Kidney capillary endothelial cell (primary cell): ENCODE data around the gene LAMA2.

ENCODE experiments used
- DNase-seq: peaks from one replicate; pipeline ENCODE4 v3.0.0-alpha.2; 2018; ENCODE audit warnings: low spot score

LAMA2 gene

DNA sequence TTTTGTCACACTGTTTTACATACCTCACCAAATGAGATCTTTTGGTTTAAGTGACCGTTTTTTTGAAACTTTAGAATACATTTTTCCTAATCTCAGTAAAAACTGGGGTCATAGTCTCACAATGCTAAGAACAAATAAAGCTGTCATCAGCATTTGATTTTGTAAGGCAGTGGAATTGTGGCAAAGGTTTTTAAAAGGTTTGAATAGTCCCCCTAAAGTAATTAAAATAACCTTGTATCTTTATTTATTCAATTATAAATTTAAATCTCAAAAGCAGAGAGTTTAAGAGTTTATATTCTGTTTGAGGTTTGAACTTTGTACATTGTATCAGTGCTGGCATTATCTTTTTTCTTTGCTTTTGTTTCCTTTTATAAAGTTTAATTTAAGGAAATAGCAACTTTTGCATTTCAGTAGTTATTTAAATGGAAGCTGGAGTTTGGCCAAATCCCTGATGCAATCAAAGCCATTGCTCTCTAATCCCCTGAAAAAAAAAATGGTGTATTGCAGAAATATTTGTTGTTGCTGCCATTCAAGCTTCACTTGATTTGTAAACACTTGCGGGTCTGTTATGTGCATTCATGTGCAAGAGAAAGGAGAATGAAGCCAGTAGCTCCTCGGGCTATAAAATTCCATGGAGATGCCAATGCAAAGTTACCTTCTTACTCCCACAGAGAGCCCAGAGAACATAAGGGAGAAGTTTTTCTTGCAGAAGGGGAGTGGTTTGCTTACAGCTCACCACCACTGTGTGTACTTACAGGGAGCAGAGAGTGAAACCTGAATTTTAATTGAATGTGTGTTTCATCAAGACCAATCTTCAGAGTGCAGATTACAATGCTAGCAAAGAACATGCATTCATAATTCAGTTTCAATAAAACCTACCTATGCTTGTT is 435.2 kb downstream of the LAMA2 start:
- no peak for DNase-seq

DNA sequence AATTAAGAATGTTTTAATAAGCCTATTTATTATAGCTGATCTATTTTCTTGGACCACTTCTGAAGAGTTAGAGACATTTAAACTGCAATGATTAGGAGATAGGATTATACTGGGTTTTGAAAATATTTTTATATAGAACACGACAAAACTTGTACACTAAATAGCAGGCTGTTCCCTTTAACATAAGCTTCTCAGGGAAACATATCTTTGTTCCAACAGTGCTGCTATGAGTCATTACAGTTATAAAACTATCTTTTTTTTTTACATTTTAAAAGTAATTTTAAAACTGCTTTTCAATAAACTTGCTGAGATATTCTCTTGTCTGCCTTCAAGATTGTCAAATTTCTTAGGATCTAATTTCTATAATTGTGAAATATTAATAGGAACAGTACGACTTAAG is 438.0 kb downstream of the LAMA2 start:
- DNase-seq, result no peak

DNA sequence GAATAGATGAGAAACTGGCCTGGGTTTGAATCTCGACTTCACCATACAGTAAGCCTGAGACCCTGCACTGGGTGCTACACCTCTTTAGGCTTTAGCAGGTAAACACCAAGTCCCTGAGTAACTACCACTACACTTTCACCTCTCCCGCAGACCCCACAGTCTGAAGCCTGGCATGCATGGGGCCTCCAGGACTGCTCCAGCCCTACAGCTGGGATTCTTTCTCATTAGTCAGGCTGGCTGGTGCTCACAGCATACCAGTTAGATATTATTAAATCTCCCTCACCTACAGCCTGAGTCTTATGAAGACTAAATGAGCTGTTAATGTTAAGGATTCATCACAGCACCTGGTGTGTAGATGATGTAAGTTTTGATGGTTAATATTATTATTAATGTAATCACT is 438.4 kb downstream of the LAMA2 start:
- DNase-seq, result no peak

DNA sequence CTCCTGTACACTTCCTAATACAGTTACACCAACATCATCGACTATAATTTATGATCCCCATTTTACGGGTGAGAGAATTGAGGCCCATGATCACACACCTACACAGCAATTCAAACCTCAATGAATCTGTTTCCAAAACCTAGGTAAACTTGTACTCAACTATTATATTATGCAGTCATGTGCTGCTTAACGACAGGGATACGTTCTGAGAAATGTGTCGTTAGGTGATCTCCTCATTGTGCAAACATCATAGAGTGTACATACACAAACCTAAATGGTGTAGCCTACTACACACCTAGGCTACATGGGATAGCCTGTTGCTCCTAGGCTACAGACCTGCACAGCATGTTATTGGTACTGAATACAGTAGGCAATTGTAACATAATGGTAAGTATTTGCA is 441.4 kb downstream of the LAMA2 start:
- no peak for DNase-seq

DNA sequence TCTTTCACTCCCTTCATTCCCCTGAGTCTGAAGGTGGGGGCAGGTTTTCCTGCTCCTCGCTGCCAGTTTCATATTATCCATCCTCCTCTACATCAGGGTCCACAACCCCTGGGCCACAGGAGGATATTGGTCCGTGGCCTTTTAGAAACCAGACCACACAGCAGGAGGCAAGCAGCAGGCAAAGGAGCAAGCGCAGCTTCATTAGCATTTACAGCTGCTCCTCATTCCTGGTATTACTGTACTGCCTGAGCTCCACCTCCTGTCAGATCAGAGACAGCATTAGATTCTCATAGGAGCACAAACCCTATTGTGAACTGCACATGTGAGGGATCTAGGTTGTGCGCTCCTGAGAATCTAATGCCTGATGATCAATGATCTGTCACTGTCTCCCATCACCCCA is 446.7 kb downstream of the LAMA2 start:
- DNase-seq, result no peak

DNA sequence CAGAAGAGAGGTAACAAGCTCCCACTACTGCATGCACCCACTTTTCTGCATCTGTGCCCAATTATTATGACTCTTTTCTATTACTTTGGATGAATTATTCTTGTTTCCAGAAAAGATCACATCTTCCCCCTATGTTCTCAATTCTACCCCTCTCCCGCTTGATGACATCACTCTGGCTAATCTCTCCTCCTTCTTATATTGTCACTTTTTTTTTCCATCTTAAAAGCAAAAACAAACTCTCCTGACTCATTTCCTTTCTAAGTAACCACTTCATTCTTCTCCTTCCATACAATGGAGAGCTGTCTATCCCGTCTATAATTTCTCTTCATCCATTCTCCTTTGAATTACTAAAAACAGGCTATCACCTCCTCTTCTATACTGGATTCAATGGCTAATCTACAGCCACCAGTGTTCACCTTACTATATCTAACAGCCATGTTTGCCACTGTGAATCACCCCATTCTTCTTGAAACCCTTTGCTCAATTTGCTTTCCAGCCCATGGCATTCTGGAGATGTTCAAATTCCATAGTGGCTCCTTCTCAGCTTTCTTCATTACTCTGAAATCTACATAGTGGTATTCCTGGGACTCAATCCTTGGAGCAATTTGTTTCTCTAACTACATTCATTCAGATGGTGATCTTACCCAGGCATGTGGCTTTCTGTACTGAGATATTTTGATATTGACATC is 448.7 kb downstream of the LAMA2 start:
- DNase-seq, result peak; percentile 8

DNA sequence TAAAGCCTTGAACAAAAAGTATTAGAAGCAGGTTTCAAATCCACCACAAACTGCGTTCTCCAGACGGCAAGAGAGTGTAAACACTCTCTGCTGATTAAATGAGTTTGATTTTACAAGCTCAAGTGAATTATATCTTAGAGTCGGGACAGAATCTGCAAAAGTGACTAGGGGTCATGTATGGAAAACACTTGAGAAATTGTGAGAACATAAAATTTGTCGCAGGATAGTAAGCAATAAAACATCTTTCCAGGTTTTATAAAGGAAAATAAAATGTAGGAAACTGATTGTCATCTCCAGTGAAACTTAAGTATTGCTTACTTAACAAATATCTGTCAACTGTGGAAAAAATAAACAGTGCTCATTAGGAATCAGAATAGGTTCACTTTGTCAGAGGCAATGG is 452.9 kb downstream of the LAMA2 start:
- DNase-seq, result no peak

DNA sequence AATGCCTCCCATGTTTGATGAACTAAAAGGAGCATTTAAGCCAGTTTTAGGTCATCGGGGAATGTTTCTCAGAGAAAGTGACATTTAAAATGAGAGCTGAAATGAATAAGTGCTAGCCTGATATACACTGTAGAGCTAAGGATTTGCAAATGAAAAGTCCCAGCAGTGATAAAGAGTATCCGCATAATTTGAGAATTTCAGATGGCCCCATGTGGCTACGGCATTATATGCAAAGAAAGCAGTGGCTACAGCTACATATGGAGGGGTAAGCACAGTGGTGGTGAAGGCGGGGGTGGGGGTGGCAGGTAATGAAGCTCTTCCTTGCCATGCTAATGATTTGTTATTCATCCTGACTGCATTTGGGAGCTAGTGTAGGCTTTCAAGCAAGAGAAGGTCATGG is 455.7 kb downstream of the LAMA2 start:
- no peak for DNase-seq

DNA sequence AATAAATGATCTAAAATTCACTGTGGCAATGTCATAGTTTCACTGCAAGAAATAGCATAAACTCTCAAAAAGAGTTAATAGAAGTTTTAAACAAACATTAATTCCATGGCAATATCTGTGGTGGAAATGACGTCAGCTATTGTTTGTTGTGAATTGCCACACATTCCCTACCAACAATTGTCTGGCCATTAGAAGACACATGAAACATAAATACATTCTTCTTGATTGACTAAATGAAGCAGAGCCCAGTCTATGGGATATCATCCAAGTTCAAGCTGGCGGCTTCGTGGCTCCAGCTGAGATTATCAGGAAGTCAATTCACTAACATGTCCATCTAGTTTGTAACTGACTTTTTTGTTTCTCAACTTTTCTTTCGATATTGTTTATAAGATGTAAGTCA is 458.0 kb downstream of the LAMA2 start:
- peak; percentile 22 for DNase-seq

DNA sequence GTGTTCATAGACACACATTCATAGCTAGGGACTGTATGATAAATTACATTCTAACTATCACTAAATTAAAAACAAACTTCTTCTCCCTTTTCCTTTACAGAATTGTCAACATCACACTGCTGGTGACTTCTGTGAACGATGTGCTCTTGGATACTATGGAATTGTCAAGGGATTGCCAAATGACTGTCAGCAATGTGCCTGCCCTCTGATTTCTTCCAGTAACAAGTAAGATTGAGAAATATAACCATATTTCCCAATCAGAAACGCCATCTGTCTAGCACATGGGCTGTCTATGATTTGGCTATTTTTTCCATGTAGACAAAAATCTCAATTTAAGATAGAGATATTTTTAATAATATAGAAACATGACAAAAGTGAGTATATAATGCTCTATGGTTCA is 459.3 kb downstream of the LAMA2 start:
- DNase-seq, result no peak

DNA sequence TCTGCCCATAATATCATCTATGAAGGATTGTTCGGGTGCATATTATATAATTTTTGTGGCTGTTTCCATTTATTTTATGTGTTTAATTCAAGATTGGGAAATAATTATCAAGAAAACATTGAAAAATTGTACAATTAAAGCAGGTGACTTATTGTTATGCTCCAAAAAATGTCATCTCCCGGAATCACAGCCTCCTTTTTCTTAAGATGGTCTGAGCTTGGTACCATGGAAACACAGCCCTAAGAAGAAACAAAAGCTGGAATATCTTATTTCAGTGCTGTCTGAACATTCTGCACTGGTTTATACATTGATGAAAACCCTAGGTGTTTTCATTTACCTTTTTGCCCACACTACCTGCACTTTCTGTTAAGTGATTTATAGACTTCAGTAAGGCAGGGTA is 459.9 kb downstream of the LAMA2 start:
- no peak for DNase-seq

DNA sequence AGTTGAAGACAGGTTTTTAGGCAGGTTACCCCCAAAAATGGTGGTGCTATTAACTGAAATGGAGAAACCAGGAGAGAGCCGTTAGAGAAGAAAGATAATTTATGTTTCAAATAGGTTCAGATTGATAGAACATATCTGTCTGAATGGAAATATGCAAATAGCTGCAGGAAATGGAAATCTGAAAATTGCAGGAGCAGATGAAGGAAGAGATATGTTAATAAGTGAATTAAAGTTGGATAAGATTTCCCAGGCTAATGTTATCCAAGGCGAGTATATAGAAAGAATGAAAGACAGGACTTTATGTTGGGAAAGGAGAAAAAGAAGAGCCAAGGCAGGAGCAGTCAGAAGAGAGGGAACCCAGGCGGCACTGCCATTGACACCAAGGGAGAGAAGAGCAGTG is 461.4 kb downstream of the LAMA2 start:
- no peak for DNase-seq

DNA sequence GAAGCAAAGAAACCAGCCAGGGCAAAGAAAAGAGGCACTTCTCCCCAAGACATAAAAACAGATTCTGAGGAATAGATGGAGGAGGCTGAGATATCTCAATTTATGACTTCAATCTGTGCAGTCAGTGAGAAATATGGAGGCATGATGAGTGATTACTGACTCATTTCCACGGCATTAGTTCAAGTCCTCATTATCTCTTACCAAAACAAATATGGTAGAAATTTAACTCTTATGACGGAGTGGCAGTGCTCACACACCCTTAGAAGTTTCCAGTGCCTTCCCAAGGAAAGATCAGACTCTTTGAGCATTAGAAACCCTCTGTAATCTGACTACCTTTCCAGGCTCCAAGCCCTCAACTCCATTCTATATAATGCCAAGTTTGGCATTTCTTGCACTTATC is 463.0 kb downstream of the LAMA2 start:
- no peak for DNase-seq

DNA sequence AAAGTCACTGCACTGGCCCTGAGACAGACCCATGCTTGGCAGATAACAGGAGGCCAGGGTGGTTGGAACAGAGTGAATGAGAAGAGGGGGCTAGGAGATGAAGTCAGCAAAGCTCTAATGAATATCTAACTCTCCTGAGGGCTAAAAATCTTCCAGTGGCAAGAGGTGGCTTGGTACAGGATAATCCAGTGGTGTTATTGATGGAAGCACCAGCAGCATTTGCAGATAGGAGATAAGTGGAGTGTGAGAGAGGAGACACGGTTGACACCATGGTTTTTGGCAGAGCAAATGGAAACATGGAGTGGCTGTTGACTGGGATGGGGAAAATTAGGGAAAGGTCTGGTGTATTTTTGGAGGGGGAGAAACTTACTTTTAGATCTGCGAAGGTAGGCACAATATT is 464.0 kb downstream of the LAMA2 start:
- no peak for DNase-seq

DNA sequence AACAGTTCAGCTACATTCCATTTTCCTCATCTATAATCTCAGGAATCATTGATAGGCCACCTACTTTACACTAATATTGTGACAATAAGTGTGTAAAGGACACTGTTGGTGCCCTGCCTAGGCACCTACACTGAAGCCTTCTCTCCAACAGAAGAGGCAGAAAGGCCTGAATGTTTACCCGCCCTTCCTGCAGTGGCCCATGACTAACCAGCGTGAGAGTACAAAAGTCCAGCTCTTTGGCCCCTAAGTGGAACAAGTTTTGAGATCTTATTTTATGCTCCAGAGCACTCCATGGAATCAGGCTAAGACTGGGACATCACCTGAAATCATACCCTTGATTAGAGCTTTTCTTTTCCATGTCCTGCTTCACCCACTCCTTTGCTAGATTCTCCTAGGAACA is 467.3 kb downstream of the LAMA2 start:
- DNase-seq, result no peak

DNA sequence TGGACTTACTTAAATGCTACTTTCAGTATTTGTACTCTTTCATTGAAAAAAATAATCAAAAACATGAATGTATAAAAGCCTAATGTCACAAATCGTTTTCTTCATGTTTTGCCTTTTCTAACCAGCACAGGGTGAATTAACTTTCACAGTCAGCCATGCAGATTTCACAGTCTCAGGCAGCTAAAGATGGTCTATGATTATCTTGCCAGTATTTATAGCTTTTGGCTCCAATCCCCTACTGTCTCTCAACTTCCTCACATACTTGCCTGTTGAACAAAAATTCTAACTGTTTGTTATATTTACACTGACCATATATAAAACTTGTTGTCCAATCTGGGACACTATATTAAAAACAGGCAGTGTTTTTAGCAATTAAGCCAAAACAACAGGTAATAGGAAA is 468.9 kb downstream of the LAMA2 start:
- no peak for DNase-seq

DNA sequence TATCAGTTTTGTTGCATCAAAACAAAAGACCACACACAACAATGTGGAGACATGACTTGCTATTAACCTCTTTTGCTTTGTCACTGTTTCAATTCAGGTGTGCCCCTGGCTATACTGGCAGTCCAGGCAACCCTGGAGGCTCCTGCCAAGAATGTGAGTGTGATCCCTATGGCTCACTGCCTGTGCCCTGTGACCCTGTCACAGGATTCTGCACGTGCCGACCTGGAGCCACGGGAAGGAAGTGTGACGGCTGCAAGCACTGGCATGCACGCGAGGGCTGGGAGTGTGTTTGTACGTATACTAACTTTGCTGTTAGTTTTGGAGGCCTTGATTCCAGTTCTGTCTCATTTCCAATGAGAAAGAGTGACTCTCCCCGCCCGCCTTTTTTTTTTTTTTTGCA is 470.1 kb downstream of the LAMA2 start:
- peak; percentile 68 for DNase-seq

DNA sequence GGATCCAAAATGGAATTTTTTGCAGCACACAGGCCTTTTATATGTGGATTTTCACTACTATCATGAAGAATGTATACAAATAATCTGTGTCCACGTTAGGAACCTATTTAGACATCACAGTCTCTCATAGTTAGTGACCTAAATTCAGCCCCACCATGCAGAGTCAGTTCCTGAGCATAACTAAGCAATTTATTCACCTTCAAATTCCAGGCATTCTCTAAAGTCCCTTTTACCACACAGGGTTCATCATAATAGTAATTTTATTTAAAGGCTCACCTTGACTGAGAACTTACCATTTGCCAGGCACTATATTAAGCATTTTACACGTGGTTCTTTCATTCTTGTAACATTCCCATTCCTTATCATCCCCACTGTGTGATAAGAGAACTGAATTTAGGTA is 473.2 kb downstream of the LAMA2 start:
- no peak for DNase-seq

DNA sequence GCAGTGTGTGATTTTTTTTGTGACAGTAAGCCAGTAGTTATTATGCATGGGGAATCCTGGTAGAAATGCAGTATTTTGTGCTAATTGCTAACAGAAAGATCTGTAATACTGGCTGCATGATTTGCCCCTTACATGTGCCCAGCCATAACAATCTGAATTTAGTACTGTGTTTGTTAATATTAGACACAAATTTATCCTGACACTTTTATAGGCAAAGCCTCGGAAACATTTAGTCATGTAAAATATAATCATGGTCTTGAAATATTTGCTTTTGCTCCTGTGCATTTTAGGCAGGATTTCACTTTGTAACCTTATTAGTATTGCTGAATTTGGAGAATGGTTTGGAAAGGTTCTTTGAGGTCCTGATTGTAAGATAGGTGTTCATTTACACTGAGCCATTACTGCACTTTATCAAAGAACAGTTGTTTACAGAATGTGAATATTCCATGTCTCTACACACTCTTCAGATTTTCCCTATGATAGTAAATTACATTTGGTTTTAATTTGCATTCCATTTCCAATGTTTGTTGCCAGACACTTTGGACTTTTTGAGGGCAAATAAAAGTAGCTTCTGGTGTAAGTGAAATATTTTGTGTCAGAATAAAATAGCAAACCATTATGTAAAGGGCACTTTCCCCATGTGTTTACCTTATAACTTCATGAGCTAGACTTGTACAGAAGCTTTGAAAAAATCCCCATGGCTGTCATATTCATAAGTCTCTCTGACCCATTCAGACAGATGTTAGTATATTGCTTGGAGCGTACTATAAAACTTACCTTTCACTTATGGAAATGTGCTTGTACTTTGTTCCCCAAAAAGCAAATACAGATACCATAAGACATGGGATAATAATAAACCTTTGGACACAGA is 477.1 kb downstream of the LAMA2 start:
- no peak for DNase-seq

DNA sequence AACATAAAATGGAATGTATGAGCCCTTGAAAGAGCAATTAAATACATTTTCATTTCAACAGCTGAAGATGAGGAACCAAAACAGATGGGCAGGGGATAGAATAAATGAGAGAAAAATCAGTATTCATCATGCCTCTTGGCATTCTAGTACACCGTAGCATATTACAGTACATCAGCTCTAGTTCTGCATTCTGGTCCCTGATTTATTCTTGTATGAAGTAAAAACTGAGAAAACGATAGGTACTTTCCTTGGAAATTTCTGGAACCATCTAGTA is 477.7 kb downstream of the LAMA2 start:
- DNase-seq, result no peak

DNA sequence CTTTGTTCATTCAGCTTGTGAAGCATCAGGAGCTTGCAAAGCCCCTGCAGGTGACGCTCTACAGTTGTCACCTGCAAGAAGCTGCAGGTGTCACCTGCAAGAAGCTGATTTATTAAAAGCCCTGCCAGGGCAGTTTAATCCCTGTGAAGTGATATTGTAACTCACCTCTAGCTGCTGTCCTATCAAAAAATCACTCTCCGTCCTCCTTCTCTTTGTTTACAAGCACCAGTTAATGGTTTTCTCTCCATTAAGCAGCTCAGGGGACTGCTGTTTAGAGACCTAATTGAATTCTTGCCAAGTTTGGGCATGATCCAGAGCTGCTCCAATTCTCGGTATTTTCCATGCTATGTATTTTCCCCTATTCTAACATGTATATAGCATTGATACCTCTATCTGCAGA is 481.1 kb downstream of the LAMA2 start:
- DNase-seq, result no peak

DNA sequence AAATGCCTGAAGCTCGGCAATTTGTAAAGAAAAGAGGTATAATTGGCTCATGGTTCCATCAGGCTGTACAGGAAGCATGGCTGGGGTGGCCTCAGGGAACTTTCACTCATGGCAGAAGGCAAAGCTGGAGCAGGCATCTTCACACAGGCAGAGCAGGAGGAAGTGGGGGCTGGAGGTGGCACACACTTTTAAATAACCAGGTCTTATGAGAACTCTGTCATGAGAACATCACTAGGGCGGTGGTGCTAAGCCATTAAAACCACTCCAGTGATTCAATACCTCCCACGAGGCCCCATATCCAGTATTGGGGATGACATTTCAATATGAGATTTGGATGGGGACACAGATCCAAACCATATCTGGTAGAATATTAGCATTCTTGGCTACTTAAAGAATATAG is 481.8 kb downstream of the LAMA2 start:
- no peak for DNase-seq

DNA sequence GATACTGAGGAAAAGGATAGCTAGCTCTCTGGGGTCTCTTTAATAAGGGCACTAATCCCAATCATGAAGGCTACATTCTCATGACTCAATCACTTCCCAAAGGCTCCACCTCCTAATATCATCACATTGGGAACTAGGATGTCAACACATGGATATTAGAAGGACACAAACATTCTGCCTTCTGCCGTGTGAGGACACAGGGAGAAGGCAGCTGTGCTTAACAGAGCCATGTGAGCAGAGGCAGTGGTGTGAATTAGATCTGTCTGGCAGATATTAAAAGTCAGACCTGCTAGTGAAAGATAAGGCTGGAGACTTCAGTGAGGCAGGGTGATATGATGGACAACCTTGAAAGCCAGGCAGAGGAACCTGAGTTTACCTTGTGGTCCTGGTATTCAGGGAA is 485.1 kb downstream of the LAMA2 start:
- no peak for DNase-seq
